Measurements from ENCODE around the gene OPTC.

- TF ChIP-seq CTCF (IDR thresholded peaks at IDR 0.05; ENCODE audit: low read depth, low read length): no peak
- TF ChIP-seq, protein P1, sequence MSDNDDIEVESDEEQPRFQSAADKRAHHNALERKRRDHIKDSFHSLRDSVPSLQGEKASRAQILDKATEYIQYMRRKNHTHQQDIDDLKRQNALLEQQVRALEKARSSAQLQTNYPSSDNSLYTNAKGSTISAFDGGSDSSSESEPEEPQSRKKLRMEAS (IDR thresholded peaks at IDR 0.05; ENCODE audit: low read depth, low read length): no peak
- TF ChIP-seq POLR2A (IDR thresholded peaks at IDR 0.05; ENCODE audit: extremely low read depth, insufficient read length): no peak
- no peak for TF ChIP-seq MYC (IDR thresholded peaks at IDR 0.05; ENCODE audit: low read depth, low read length)
Observed at GRCh38 chr1:203479646-203480045, 14.3 kb upstream of the OPTC start.

Data from NB4 (cell line).